GM21825 (cell line): ENCODE results near the gene RAX.

Experiments
- ATAC-seq: cut with Tn5 transposase; IDR thresholded peaks from one replicate; pipeline ENCODE4 v1.9.1; 2021; ENCODE audit warnings: mild to moderate bottlenecking, moderate library complexity; ENCODE audit not compliant: unreplicated experiment

The RAX gene

DNA sequence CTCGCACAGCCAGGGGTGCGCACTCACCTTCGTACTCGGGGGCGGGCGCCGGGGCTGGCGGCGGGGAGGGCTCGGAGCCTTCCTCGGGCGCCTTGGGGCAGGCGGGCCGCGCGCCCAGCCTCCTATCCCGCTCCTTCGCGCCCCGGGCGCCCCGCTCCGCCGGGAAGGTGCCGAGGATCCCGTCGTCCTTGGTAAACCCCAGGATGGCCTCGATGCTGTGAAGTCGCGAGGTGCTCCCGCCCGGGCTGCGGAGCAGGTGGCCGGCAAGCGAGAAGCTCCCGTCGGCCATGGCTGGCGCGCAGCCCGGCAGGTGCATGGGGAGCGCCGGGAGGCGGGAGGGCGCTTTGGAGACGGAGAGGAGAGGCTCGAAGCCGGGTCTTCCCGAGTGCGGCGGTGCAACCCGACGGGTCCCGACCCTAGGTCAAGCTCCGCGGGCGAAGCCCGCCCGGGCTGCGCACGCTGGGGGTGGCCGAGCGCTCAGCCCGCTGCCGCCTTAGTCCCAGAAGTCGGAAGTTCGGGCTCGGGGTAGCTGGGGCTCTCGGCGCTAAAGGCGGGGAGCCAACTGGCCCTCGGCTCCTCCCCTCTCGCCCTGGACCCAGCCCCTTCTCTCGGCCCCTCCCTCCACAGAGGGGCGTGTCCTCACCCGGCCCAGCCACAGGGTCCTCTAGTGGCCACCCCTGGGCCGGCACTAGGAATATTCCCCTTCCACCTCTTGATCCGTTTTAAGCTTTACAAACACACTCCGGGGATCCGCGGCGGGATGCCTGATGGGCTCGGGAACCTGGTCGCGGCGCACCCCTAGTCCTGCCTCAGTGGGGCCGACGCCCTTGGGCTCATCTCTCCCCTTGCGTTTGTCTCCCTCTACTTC is at the start of gene RAX:
Gene RAX (minus strand): TSS at position 564 of the 868 bp plus-strand sequence. CDS start 248 bp downstream, at position 316.
- no peak for ATAC-seq

- no peak for ATAC-seq
These were observed 45.3 kb upstream of the RAX start, which contains the start of gene CPLX4 for GRCh38 chr18:59318460-59319050. CPLX4 (minus strand) TSS chr18:59318649; CDS start chr18:59318462, 187 bp downstream.

GRCh38 chr18:59311631-59312030 is 38.4 kb upstream of the RAX start:
- no peak for ATAC-seq

DNA sequence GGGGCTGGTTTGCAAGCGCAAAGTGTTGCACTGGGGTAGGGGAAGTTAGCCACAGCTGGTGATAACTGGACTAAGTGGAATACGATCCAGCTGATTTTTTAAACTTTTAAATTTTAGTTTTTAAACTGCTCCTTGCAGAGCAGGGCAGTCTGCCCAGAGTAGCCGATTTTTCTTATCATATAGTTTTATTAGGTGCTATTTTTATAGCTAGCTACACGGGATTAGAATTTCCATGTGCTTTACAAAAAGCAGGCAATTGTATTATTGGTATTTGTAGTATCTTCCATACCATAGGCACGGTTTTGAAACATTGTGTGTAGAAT is 35.6 kb upstream of the RAX start:
- ATAC-seq: no peak

DNA sequence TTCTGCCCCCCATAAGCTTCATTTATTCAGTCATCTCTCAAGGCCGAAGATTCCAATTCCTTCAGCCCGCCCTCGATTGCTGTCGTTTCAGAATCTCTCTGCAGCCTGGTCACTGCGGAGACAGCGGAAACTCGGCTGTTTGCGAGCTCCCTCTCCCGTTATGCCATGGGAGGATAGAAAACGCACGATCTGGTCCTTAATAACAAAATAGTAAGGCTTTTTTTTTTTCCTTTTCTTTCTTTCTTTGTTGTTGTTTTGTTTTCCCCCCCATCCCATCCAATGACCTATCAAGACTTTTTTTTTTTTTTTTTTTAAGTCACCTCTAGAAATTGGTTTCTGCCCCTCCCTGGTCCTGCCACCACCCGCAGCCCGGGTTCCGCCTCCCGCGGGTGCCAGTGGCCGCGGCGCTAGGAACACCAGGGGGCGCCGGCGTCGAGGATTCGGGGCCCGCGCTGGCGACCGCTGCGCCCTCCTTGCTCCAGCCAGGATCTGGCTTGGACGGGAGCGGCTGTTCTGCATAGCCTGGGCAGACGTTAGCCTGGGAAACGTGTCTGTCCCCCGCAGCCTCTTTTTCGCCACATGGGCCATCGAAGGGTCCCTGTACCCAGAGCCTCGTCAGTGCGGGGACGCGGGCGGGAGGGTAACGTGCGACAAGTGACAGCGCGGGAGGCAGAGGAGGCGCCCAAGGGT is 35.1 kb upstream of the RAX start:
- ATAC-seq: peak; percentile 86

- no peak for ATAC-seq
These were observed 33.4 kb upstream of the RAX start for GRCh38 chr18:59306640-59307039.

- ATAC-seq: no peak
These were observed 32.0 kb upstream of the RAX start for GRCh38 chr18:59305295-59305694.

- ATAC-seq: no peak
These were observed 30.5 kb upstream of the RAX start for GRCh38 chr18:59303656-59304195.

- no peak for ATAC-seq
These were observed 29.8 kb upstream of the RAX start for GRCh38 chr18:59303006-59303405.

DNA sequence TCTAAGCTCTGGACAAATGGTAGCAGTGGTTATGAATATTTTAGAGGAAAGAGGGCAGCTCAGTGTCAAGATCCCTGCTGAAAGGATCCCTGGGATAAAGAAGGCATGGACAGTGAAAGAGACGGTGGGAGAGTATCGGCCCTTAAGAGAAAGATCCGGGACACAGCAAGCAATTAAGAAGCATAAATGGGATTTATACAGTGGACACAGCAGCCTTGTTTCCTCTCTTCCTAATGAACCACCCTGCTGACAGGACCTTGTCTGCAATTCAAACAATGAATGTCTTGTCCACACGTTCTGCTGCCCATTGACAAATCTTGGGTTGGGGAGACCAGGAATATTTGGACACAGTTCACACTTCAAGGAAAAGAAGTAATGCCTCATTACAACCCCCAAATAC is 28.7 kb upstream of the RAX start:
- ATAC-seq: no peak

DNA sequence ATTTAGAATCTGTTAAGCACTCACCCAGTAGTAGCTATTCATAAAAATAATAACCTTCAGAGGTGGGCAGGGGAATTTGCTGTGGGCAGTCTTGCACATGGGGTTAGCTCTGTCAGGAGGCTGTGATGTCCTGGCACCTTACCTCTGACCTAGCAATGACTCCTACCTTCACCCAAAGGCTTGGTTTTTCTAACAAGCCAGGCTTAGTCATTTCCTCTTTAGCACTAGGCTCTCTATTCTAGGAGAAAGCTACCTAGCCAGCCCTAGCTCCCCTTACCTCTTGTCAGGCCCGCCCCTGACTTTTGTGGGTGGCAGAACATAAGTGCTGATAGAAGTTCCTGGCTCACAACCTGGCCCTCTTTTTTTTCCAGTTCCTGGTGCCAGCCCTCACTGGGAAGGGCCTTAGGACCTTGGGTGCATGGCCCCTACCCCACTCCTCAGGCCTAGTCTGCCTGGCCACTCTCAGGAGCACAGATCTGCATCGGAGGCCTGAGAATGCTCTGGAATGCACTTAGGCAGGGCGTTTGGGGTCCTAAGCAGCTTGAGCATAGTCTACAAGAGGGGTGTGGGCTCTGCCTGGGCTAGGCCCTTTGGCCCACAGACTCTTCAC is 27.5 kb upstream of the RAX start:
- no peak for ATAC-seq

DNA sequence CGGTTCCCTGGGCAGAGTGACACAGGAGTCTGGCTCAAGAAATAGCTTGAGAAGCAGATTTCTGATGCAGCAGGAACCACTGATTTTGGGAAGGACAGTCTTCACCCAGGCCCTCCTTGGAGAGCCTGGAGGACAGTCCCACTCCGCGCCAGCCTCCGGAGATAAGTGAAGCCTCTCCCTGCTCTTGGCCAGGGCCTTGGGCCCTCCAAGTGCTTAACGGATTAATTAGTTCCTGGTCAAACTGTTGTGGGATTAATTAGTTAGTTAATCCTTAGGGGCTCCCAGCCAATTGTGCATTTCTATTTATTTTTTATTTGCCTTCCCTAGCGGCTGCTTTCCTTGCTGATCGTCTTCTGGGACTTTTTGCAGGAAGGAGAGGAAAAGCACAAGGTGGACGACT is 25.6 kb upstream of the RAX start:
- ATAC-seq: no peak

GRCh38 chr18:59293317-59293716 is 20.1 kb upstream of the RAX start:
- no peak for ATAC-seq

DNA sequence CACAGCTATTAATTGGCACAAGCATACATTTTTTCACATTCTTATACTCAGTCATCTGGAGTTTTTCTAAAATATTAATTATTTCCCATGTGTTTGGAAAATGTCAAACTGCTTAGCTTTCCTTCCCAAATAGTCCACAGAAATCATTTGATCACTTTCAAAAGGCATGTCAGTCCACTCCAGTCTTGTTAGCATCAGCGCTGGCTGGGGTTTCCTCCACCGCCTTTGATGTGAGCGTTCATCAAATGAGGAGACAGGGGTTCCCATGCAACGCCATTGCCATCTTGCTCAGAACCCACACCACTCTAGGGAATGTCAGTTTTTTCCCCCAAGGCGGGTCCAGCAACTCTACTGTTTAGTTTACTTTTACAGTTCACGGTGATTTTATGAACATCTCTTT is 13.1 kb upstream of the RAX start:
- ATAC-seq: no peak

DNA sequence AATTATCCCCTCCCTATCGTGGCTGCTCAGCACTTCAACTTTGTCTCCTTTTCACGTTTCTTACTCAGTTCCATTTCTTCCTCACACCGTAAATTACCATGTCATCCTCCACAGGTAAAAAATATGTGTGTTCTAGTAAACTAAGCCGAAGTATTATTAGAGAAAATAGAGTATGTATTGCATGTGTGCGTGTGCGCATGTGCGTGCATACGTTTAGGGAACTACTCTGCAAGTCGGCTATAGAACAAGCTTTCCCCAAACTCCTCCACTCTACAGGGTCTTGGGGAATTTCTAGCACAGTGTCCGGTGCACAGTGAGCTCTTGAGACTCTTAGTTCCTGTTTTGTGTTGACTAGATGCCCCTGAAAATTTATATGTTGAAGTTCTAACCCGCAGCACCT is 9.1 kb upstream of the RAX start:
- no peak for ATAC-seq

GRCh38 chr18:59279722-59280121 is 6.5 kb upstream of the RAX start:
- ATAC-seq: no peak

GRCh38 chr18:59279193-59279592 is 5.9 kb upstream of the RAX start:
- no peak for ATAC-seq

- ATAC-seq: no peak
These were observed 5.5 kb upstream of the RAX start for GRCh38 chr18:59278793-59279192.

DNA sequence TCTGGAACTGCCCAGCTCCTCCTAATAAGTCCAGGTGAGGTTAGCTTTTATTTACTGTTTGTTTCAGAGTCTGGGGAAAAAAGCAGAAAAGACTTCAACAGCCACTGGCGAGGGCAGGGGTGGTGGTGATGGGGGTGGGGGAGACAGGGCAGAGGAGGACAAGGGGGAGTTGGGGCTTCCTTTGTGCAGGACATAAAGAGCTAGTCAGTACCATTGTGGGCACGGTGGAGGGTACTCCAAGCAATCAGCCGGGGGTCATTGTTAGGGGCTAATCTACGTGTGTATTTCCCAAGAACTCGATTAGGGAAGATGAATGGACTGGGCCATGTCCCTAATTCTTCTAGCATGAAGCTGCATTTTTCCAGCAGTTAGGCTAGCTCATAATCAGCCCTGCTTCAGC is 2.8 kb upstream of the RAX start:
- ATAC-seq: no peak

DNA sequence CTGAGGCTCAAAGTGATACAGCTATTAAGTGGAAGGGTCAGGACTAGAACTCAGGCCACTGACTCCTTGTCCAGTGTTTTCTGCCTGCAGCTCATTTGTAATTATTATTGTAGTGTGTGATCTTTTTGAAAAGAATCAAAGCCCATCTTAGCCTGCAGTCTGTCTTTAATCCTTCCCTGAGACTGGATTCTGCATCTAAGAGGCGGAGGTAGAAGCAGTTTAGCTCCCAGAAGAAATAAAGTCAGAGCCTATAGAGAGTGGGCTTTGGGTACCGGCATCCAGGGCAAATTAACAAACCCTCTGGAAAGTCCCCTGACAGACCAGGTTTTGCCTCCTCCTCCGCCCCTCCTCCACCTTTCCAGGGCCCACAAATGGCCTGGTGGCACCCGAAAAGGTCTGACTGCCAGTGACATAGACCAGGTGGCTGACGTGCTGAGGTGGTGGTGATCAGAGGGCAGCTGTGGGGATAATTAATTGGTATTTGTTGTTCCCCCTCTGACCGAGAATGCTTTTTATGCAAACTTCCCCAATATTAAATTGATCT is 2.2 kb upstream of the RAX start:
- no peak for ATAC-seq

DNA sequence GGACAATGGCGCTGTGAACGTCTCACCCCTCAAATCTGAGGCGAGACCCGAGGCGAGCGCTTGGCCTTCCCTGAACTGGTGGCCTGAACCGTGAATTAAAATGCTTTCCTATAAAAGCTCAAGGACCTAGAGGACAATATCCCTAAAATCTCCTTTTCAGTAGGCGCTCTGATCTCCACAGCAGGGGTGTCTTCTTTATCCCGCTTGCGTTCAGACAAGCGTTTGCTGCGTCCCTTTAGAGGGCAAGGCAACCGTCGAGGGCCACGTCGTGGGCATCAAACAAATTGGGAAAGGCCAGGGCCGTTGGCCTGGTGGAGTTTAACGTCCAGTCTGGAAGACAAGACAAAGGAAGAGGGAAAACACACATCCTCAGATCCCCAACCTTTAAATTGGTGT is 1.3 kb upstream of the RAX start:
- ATAC-seq: no peak
